GM12865 (cell line): ENCODE data around the gene NR6A1.
A peak's percentile ranks its signal among the peaks of the same experiment; 100 is the strongest.

Source experiments
- DNase-seq: peaks from one replicate; pipeline ENCODE4 v3.0.0; 2010; ENCODE audit warnings: low read depth
- H3K4me3 ChIP-seq: 2 replicates; pipeline ENCODE4 v1.5.1; 2011; ENCODE audit warnings: mild to moderate bottlenecking, low read depth, low read length, control low read depth
- TF ChIP-seq, protein P1 (sequence below): IDR thresholded peaks from 2 replicates; pipeline ENCODE4 v1.5.1; 2011; ENCODE audit warnings: low read length, control low read depth, low read depth, inconsistent platforms; ENCODE audit not compliant: insufficient read depth; ENCODE audit errors: missing control alignments

The NR6A1 gene

DNA sequence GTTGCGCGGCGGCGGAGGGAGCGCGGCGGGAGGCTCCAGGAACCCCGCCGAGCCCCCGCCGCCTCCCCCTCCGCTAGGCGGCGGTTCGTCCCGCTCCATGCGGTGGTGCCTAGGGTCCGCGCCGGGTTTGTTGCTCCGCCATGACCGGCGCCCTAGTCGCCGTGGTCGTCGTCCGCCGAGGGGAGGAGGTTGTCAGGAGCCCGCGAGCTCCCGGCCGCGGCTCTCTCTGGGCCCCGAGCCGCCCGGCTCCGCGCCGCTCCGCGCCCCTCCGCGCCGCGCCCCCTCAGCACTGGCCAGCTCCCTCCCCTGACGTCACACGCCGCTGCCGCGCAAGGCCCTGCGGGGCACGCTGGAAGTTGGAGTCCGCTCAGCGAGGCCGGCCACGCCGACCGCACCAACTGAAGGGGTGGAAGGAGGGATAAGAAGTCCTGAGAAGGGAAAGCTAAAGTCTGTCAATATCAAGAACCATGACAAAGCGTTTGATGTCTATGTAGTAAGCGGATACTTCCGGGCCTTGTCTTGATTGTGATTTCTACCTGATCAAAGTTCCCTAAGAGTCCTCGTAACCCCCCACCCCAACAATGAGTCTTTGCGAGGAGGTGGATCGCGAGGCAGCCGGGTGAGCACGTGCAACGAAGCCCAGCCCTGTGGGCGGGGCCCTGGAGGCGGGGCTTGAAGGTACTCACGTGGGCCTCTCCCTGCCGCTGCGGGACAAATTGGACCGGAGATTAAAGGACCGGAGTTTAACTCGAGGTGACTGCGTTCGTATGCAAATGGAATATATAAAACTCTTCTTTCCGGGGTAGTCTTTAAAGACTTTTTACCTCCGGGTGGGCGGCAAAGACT is at the start of gene NR6A1:
Gene NR6A1 (minus strand): TSS at position 291 of the 846 bp plus-strand sequence.
- TF ChIP-seq, protein P1, sequence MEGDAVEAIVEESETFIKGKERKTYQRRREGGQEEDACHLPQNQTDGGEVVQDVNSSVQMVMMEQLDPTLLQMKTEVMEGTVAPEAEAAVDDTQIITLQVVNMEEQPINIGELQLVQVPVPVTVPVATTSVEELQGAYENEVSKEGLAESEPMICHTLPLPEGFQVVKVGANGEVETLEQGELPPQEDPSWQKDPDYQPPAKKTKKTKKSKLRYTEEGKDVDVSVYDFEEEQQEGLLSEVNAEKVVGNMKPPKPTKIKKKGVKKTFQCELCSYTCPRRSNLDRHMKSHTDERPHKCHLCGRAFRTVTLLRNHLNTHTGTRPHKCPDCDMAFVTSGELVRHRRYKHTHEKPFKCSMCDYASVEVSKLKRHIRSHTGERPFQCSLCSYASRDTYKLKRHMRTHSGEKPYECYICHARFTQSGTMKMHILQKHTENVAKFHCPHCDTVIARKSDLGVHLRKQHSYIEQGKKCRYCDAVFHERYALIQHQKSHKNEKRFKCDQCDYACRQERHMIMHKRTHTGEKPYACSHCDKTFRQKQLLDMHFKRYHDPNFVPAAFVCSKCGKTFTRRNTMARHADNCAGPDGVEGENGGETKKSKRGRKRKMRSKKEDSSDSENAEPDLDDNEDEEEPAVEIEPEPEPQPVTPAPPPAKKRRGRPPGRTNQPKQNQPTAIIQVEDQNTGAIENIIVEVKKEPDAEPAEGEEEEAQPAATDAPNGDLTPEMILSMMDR, result peak; percentile 37
- peak; percentile 97 for DNase-seq
- peak within 1 kb of the TSS; percentile 91 for H3K4me3 ChIP-seq

- peak; percentile 78 for DNase-seq
- H3K4me3 ChIP-seq, result peak overlapping the region; percentile 26
These were observed 47.5 kb upstream of the NR6A1 start for GRCh38 chr9:124818431-124819281.

DNA sequence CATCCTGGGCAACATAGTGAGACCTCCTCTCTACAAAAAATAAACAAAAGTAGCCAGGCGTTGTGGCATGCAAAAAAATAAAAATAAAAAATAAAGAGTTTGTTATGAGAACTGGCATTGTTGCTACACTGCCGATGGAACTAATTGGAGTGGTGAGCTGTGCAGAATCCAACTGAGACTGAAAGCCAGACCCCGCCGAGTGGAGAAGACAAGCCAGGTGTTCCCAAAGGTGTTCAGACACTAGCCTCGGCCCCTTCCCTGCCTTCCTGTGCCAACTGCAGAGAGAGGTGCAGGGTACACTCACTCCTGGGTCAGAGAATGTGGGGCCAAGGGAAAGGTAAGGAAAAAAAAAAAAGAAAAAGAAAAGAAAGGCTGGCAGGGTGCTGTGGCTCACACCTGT is 44.5 kb upstream of the NR6A1 start:
- TF ChIP-seq, protein P1, result no peak
- H3K4me3 ChIP-seq, result no peak overlapping the region
- DNase-seq, result no peak

More at GRCh38 chr9:124818431-124819281, 47.5 kb upstream of the NR6A1 start:
- TF ChIP-seq, protein P1, result no peak

DNA sequence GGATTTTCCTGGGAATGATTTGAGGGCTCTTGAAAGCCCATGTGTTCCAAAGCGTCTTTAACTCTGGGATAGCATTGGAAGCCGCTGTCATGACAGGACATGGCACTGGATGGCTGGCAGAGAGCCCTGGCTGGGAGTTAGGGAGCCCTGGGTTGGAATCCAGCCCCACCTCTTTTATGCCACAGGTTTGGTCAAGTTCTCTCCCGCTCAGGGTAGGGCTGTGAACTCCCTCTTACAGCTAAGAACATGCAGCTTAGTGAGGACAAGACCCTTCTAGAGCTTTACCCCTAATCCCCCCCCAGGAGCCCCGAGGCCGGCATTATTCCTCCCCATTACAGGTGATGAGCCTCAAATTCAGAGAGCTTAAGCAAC is 43.0 kb upstream of the NR6A1 start:
- TF ChIP-seq, protein P1, result no peak
- DNase-seq, result no peak
- no peak overlapping the region for H3K4me3 ChIP-seq

DNA sequence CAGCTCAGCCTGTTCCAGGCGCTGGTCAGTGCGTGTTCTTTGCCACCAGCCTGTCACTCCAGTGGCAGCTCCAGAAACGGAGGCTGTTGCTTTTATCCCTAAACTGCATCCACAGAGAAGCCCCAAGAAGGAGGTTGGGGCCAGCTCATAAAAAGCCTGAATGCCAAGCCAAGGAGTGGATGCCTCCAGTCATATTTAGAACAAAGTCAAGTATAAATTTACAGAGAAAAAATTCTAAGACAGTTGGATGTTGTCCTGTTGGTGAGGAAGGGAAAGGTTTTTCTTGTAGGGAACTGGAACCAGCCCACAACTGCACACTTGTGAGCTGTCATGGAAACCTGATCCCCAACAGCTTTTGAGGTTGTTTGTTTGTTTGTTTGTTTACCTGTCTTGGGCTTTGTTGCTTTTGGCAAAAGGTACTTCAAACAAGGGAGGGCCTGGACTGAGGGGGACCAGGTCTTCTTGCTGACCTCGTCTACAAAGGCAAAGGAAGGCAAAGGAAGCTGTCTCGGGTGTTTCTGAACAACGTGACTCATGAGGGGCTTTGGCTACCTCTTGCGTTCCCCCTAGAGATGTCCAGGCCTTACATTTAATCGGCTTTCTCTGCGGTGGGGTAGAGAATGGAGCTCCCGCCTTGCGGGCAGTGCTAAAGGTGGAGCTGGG is 42.5 kb upstream of the NR6A1 start:
- DNase-seq, result no peak
- H3K4me3 ChIP-seq, result no peak overlapping the region
- TF ChIP-seq, protein P1, result no peak

DNA sequence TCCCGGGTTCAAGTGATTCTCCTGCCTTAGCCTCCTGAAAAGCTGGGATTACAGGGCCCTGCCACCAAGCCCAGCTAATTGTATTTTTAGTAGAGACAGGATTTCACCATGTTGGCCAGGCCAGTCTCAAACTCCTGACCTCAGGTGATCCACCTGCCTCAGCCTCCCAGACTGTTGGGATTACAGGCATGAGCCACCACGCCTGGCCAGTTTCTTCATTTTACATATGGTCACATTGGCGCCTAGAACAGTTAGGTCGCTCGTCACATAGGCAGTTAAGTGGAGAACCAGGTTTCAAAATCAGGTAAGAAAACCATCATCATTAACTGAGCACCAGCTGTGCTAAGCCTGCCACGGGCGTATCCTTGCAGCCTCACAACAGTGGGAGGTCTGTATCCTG is 41.9 kb upstream of the NR6A1 start:
- no peak overlapping the region for H3K4me3 ChIP-seq
- DNase-seq, result no peak
- TF ChIP-seq, protein P1, result no peak
